NCI-H526 (cell line): ENCODE measurements around the gene TARDBP.
"Not testable (repeated sequence)": the region's sequence is repeated elsewhere in the genome, so short reads cannot be mapped to it uniquely, and the experiment has no call there.

Experiments
- DNase-seq, 2 experiments: peaks; one replicate each; lab custom pipeline; 2025; lab: John Stamatoyannopoulos, UW

The TARDBP gene

GRCh38 chr1:11012260-11013159 is at the start of gene TARDBP:
TSS of gene TARDBP (plus strand) at chr1:11012654. CDS start at chr1:11013728, 1,074 bp downstream.
- peak; percentile 66 to 89 for DNase-seq

- no peak for DNase-seq
Measured at GRCh38 chr1:10965546-10966226, 46.8 kb upstream of the TARDBP start.

- no peak for DNase-seq
Measured at GRCh38 chr1:10967090-10967489, 45.4 kb upstream of the TARDBP start.

- DNase-seq = peak; percentile 81 to 85
Measured at GRCh38 chr1:10968411-10968826, 44.0 kb upstream of the TARDBP start.

- no peak for DNase-seq
Measured at GRCh38 chr1:10969267-10969970, 43.0 kb upstream of the TARDBP start.

GRCh38 chr1:10969971-10970332 is 42.5 kb upstream of the TARDBP start:
- DNase-seq = no peak

- DNase-seq = no peak
Measured at GRCh38 chr1:10973552-10973951, 38.9 kb upstream of the TARDBP start.

GRCh38 chr1:10973956-10974881 is 38.2 kb upstream of the TARDBP start:
- DNase-seq = no peak

- no peak for DNase-seq
Measured at GRCh38 chr1:10975567-10976326, 36.7 kb upstream of the TARDBP start.

GRCh38 chr1:10978719-10979118 is 33.7 kb upstream of the TARDBP start:
- no peak for DNase-seq

GRCh38 chr1:10979483-10979920 is 33.0 kb upstream of the TARDBP start:
- no peak for DNase-seq

- peak in 1 of 2 experiments; percentile 77 for DNase-seq
Measured at GRCh38 chr1:10980094-10980577, 32.3 kb upstream of the TARDBP start.

GRCh38 chr1:10980841-10981727 is 31.4 kb upstream of the TARDBP start:
- DNase-seq = no peak

GRCh38 chr1:10986525-10986890 is 25.9 kb upstream of the TARDBP start:
- DNase-seq = no peak

GRCh38 chr1:10987840-10988417 is 24.5 kb upstream of the TARDBP start:
- DNase-seq = no peak

- DNase-seq = no peak
Measured at GRCh38 chr1:10989095-10989494, 23.4 kb upstream of the TARDBP start.

- DNase-seq = not testable (repeated sequence)
Measured at GRCh38 chr1:10989920-10990516, 22.4 kb upstream of the TARDBP start.

GRCh38 chr1:10990828-10991227 is 21.6 kb upstream of the TARDBP start:
- no peak for DNase-seq

GRCh38 chr1:10992004-10992403 is 20.4 kb upstream of the TARDBP start:
- not testable (repeated sequence) for DNase-seq
